GM13977 (cell line): ENCODE results near the gene CHD5.
"Not testable (repeated sequence)": the region's sequence is repeated elsewhere in the genome, so short reads cannot be mapped to it uniquely, and the experiment has no call there.

ENCODE experiments used
- DNase-seq: peaks from one replicate; pipeline ENCODE4 v3.0.0; 2012; ENCODE audit warnings: low spot score
- CTCF ChIP-seq: IDR thresholded peaks from 2 replicates; pipeline ENCODE4 v1.5.1; 2012; ENCODE audit warnings: mild to moderate bottlenecking, control low read depth; ENCODE audit not compliant: insufficient read depth; ENCODE audit errors: extremely low read depth, missing control alignments
- in situ Hi-C: fragments of 300-500 bp; cut with MboI; formaldehyde crosslinking; loops from one replicate; pipeline ENCODE4 v1.12.0; 2022; ENCODE audit warnings: low sequenced_read_pairs, low pct_unique_long_range_greater_than_20kb, mixed read lengths, inconsistent platforms; ENCODE audit not compliant: unreplicated experiment

Gene CHD5

GRCh38 chr1:6220236-6220635 is 40.1 kb upstream of the CHD5 start:
- in situ Hi-C loops, result no loop called here
- no peak for DNase-seq
- TF ChIP-seq CTCF, result no peak

- in situ Hi-C loops, DNase-seq: not testable (repeated sequence)
Observed at GRCh38 chr1:6219641-6220040, 39.5 kb upstream of the CHD5 start.

- no peak for TF ChIP-seq CTCF
- in situ Hi-C loops, result no loop called here
- DNase-seq, result no peak
Observed at GRCh38 chr1:6218375-6219164, 38.4 kb upstream of the CHD5 start.

- TF ChIP-seq CTCF, result no peak
- in situ Hi-C loops, result no loop called here
- DNase-seq, result no peak
Observed at GRCh38 chr1:6212193-6212959, 32.3 kb upstream of the CHD5 start.

- no peak for DNase-seq
- in situ Hi-C loops, result no loop called here
- TF ChIP-seq CTCF, result no peak
Observed at GRCh38 chr1:6211731-6212130, 31.6 kb upstream of the CHD5 start.

DNA sequence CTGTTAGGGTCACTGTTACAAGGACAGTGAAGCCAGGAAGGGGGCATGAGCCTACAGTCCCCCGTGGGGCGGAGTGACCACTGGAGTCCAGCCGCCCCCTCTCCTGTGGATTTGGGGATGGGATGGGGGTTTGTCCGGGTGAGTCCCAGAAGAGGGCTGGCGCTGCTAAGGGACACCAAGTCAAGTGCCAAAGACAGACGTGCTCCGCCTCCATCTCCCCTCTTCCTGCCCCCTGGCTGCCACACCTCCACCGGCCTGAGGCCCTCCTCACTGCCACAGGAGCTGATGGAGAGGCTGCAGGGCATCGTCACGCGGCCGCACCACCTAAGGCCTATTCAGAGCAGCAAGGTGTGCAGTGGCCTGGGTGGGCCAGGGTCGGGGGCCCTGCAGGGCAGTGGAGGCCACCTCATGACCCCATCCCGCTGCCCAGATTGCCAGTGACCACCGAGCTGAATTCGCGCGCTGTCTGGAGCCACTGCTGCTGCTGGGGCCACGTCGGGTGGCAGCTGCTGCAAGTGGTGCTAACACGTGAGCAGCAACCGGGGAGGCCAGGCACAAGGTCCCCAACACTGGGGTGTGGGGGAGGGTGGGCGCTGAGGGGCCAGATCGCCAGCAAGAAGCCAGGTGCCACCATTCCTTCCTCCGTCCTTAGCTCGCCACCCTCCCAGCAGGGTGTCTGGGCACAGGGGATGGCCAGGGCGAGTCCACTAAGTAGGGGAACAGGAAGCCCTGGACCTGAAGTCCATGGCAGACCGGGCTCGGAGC is 30.7 kb upstream of the CHD5 start:
- in situ Hi-C loops, result no loop called here
- DNase-seq, result no peak
- no peak for TF ChIP-seq CTCF
